ENCODE results near the gene RAI2.
"Not testable (repeated sequence)": the region's sequence is repeated elsewhere in the genome, so short reads cannot be mapped to it uniquely, and the experiment has no call there.

Gene RAI2

DNA sequence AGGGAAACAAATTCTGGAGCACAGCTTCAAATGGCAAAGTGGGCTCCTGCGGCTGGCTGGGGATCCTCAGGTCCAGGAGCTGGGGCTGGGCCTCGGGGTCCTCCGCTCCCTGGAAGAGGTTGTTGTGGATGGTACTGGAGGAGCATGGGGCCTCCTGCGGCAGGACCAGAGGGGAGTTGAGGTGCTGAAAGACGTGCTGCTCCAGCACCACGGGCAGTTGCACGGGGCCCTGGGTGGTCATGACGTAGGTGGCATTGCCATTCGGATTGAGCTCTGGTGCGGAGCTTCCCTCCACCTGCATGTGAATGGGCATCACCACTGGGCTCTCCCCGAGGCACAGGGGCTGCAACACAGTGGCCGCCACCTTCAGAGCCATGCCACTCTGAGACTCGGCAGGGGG, 59.7 kb downstream of the RAI2 start:
- DNase-seq (ENCODE audit: low read depth) = no peak
- TF ChIP-seq, protein P1, sequence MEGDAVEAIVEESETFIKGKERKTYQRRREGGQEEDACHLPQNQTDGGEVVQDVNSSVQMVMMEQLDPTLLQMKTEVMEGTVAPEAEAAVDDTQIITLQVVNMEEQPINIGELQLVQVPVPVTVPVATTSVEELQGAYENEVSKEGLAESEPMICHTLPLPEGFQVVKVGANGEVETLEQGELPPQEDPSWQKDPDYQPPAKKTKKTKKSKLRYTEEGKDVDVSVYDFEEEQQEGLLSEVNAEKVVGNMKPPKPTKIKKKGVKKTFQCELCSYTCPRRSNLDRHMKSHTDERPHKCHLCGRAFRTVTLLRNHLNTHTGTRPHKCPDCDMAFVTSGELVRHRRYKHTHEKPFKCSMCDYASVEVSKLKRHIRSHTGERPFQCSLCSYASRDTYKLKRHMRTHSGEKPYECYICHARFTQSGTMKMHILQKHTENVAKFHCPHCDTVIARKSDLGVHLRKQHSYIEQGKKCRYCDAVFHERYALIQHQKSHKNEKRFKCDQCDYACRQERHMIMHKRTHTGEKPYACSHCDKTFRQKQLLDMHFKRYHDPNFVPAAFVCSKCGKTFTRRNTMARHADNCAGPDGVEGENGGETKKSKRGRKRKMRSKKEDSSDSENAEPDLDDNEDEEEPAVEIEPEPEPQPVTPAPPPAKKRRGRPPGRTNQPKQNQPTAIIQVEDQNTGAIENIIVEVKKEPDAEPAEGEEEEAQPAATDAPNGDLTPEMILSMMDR (conservative IDR thresholded peaks at IDR 0.05; ENCODE audit: control insufficient read depth, insufficient read depth, low read depth, low read length) = no peak
- no peak overlapping the region for H3K4me3 ChIP-seq (ENCODE audit: control insufficient read depth, low read depth, low read length)

DNA sequence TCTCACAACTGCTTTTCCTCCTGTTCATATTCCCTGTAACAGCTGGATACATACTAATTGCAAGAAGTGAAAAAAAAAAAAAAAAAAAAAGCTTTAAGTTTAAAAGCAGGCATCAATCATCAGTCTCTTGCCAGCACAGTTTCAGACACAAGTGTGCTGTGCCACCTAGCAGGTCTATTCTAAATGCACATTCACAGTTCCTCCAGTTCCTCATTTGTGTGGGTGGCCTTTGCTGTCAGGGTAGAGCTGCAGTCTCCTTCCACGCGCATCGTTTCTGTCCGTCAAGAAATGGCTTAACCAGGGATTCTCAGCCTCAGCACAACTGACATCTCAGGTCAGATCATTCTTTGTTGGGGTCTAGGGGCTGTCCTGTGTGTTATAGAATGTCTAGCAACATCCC, 62.2 kb downstream of the RAI2 start:
- DNase-seq (ENCODE audit: low read depth) = no peak
- H3K4me3 ChIP-seq (ENCODE audit: control insufficient read depth, low read depth, low read length) = no peak overlapping the region
- TF ChIP-seq, protein P1 (conservative IDR thresholded peaks at IDR 0.05; ENCODE audit: control insufficient read depth, insufficient read depth, low read depth, low read length) = no peak

DNA sequence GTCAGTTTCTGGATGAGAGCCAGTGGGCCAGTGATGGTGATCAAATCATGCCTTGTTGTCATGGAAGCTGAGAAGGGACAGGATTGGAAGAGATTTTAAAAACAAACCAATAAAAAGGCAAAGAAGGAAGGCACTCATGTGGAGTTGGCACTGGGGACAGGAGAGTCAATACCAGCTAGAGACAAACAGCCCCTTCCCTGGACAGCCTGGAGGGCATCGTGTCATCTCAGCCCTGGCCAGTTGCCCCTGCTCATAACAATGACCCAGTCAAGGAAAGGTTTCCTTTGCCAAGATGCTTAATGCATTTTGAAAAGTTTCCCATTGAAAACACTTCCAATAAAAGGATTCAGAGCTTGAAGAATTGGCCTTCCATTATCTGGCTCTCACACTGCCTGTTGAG, 68.3 kb downstream of the RAI2 start:
- H3K4me3 ChIP-seq (ENCODE audit: control insufficient read depth, low read depth, low read length) = no peak overlapping the region
- TF ChIP-seq, protein P1 (conservative IDR thresholded peaks at IDR 0.05; ENCODE audit: control insufficient read depth, insufficient read depth, low read depth, low read length) = no peak
- no peak for DNase-seq (ENCODE audit: low read depth)

DNA sequence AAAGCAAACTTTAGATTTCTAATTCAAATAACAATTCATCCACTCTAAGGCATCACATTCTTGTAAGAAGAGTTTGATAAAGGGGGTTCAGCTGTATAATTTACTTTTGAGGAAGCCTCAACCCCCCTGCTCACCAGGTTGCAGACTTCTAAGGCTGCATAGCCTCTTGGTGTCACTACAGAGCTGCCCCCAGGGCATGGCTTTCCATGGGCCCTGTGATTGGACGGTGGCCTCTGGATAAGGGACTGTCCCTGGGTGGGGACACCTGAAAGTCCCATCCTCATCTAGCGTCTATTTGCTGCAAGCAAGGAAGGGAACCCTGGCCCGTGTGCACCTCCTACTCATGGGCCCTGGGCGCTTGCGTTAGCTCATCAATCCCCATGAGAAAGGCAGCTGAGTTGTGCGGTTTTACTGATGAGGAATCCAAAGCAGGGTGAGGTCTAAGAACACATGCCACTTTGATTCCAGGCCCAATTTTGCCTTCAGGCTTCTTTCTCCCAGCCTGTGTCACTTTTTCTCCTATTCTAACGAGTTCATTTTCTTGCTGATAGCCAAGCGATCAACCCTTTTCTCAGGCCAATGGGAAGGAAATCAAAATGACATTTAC, 72.0 kb downstream of the RAI2 start:
- peak; percentile 21 for DNase-seq (ENCODE audit: low read depth)
- no peak overlapping the region for H3K4me3 ChIP-seq (ENCODE audit: control insufficient read depth, low read depth, low read length)
- TF ChIP-seq, protein P1 (conservative IDR thresholded peaks at IDR 0.05; ENCODE audit: control insufficient read depth, insufficient read depth, low read depth, low read length) = no peak

DNA sequence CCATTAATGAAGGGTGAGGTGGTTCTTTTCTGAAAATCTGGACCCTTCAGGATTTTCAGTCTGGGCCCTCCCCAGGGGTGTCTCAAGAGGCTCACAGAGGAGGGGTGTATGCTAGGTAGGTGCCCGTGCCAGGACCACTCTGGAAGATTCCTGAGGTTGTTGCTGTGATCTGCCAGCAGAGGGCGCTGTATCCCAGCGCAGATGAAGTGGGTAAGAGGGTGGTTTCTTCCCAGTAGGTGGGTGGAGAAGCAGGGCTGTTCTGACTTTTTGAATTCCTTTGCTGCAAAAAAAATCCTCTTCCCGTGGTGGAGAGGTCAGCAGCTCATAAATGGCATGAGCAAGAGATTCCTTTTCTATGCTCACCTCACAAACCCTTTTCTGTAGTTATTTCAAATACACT, 72.7 kb downstream of the RAI2 start:
- DNase-seq (ENCODE audit: low read depth) = peak; percentile 38
- no peak overlapping the region for H3K4me3 ChIP-seq (ENCODE audit: control insufficient read depth, low read depth, low read length)
- TF ChIP-seq, protein P1 (conservative IDR thresholded peaks at IDR 0.05; ENCODE audit: control insufficient read depth, insufficient read depth, low read depth, low read length) = peak; percentile 73

DNA sequence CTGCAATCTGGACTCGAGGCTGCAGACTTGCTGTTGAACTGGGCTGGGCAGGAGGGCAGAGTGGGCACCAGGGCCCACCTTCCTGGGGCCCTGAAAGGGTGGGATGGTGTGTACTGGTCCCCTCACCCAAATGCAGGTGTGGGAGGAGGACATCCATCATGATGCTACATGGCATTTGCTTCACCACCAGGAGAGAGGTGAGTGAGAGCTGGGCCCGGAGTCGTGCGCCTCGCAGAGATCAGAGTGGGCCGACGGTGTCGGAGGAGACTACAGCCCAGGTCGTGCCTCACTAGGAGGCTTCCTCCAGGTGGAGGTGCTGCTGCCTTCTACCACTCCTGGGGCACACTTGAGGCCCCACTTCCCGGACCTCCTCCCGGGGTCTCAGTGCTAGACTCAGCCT, 73.5 kb downstream of the RAI2 start:
- TF ChIP-seq, protein P1 (conservative IDR thresholded peaks at IDR 0.05; ENCODE audit: control insufficient read depth, insufficient read depth, low read depth, low read length) = no peak
- no peak for DNase-seq (ENCODE audit: low read depth)
- no peak overlapping the region for H3K4me3 ChIP-seq (ENCODE audit: control insufficient read depth, low read depth, low read length)

DNA sequence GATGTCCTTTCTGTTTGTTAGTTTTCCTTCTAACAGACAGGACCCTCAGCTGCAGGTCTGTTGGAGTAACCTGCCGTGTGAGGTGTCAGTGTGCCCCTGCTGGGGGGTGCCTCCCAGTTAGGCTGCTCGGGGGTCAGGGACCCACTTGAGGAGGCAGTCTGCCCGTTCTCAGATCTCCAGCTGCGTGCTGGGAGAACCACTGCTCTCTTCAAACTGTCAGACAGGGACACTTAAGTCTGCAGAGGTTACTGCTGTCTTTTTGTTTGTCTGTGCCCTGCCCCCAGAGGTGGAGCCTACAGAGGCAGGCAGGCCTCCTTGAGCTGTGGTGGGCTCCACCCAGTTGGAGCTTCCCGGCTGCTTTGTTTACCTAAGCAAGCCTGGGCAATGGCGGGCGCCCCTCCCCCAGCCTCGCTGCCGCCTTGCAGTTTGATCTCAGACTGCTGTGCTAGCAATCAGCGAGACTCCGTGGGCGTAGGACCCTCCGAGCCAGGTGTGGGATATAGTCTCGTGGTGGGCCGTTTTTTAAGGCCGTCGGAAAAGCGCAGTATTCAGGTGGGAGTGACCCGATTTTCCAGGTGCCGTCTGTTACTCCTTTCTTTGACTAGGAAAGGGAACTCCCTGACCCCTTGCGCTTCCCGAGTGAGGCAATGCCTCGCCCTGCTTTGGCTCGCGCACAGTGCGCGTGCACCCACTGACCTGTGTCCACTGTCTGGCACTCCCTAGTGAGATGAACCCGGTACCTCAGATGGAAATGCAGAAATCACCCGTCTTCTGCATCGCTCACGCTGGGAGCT, 74.3 kb downstream of the RAI2 start:
- DNase-seq (ENCODE audit: low read depth); H3K4me3 ChIP-seq (ENCODE audit: control insufficient read depth, low read depth, low read length): not testable (repeated sequence)

Measured in fibroblast of mammary gland (primary cell).